Stimulated activated naive CD8-positive, alpha-beta T cell treated with anti-CD3 and anti-CD28 coated beads, Interleukin-15, Interleukin-2, amounts not matched to agents 100 U/mL and 50 U/mL, for 24 hours (primary cell): ENCODE data around the gene MSI2.

Experiments used
- ATAC-seq: fragments of 150-1000 bp; cut with Tn5 transposase; one replicate; pipeline ENCODE4 v1.10.0; 2021
- DNase-seq: peaks from one replicate; pipeline ENCODE4 v3.0.0; 2021

Gene MSI2

DNA sequence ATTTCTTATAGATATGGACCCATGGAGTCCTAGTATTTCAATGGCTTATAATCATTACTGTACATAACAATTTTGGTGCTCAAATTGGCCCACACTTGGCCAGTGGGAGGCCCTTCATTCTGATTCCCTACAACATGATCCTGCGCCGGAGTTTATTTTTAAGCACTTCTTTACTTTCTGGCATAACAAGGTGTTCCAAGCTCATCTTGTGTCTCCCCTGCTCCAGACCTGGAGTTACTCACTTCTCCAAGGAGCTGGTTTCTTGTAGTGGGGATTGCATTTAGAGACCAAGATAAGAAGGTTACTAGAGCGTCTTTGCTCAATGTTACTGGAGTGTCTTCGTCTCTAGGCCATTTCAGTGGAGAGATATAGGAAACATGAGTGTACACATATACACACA lies 87.9 kb downstream of the MSI2 start:
- no peak for ATAC-seq
- no peak for DNase-seq

DNA sequence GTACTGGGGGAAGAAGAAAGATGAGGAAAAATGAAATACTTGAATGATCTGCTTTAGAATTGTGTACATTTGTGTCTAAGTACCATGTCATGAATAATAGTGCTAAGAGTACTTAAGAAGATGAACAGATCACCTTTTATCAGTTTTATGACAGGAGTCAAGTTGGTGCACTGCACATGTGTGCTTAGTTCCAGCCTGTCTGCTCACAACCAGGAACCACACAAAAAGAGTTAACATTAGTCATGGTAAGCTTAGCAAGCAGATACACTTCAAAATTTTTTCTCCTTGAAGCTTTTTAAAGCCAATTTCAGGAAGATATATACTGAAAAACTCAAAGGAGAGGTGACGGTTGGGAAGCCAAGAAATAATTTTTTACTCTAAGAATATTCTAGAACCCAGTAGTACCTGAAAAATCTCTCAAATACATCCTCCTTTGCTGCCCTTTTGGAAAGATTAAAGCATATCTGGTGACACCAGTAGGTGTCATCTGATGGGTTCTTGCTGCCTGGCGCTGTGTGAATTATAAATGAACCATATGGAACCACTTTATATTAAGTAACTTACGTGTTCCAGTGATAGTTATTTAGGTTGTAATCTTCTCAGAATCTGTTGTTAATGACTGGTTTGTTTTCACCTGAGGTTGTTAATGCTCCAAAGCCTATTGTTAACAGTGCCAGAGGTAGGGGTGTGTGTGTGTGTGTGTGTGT lies 93.4 kb downstream of the MSI2 start:
- DNase-seq, result no peak
- no peak for ATAC-seq

DNA sequence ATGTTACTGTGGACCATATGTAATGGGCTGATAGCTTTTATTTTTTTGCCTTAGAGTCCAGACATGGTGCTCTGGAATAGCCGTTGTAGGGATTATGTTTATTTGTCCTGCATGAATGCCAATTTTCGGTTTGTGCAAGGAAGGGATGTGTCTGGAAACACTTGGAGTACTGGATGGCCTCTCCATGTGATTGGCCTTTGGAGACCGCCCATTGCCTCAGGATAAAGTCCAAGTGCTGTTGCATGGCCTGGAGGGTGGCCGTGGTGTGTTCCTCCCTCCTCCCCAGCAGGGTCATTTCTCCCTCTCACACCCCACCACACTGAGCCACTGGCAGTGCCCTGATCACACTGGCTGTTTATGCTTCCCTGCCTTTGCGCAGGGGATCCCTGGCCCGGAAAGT lies 93.9 kb downstream of the MSI2 start:
- ATAC-seq (no peak), DNase-seq (no peak)

DNA sequence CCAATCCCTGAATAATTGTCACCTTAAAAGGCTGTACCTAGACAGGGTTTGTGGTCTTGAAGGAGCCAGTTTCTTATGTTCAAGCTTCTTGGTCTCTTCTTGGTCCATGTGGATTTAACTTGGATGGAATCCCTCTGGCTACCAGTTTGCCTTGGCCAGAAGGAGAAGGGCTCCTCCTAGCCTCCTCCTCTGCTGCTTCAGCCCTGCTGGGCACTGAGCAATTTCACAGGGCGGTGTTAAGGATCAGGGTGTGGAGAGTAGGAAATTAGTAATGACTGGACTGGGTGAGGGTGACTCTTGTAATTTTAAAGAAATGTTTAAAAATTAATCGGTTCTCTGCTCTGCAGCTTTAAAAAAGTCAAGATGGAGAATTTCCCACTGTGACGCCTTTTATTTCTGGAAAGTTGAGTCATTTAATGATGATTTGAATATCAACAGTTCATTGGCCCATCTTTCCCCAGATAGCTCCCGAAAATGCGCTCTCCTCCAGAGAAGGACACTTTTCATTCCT lies 96.4 kb downstream of the MSI2 start:
- DNase-seq (no peak), ATAC-seq (no peak)

DNA sequence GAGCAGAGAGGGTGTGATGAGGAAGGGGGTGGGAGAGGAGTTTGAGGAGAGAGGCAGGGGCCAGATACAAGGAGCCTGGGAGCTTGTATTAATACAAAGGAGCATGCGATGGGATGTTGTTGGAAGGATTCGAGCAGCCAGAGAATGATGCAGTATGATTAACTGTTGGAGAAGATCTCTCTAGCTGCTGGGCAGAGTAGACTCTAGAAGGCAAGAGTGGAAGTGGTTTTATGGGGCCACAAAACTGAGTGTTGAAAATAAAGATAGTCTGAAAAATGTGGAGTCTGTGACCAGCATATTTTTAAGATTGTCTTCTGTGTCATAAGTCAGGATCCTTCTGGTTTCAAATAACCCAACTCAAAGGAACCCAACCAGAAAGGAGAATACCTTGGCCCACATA lies 98.3 kb downstream of the MSI2 start:
- no peak for DNase-seq
- no peak for ATAC-seq

DNA sequence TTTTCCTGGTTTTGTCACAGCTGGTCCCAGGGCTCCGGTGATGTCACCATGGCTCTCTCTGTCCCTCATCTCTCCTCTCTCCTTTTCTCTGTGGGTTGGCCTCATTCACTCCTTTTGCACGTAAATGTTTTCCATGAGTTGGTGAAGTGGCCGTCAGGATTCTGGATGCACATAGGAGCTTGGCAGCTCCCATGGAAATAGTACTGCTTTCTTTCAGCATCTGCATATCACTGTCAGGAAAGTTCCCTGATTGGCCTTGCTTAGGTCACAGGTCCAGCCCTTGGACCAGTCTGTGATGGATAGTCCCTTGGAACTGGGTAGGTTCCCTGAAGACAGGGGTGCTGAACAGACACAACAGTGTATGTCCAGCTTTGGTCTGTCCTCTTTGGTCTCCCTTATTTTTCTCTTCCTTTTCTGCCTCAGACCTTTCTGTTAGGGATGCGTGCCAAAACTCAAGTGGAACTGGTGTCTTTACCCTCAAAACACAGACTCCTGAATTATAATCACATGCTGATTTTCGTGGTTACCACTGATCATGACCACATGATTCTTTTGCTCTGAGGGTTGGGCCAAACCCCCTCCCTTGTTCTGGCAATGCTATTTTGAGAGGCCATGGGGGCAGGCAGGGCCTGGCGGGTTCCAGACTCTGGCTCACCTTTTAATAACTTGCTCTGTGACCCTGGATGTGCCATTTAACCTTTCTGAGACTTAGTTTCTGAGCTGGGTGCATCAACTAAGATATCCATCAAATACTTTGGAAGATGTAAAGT lies 99.0 kb downstream of the MSI2 start:
- ATAC-seq (no peak), DNase-seq (no peak)

DNA sequence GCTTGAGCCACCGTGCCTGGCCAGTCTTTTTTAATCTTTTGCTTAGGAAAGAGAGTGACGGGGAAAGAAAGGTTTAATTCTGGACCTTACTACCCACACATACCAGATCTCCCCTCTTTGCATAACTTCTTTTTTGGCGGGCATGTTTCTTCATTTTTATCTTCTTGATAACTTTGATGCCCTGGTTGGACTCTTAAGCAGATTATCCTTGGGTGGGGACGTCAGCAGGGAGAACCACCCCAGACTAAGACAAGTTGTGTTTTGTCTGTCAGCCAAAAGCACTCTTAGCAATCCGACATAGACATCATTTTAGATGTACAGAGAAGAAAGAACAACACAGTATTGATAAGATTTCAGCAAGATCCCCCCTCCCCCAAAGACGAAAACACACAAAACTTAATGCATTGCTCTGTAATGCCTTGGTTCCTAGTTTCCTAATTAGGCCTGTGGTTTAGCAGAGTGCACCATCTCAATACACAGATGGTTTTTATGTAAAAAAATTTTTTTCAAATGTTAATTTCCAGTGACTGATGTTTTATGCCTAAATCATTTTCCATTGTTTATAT lies 99.9 kb downstream of the MSI2 start:
- ATAC-seq (no peak), DNase-seq (no peak)

DNA sequence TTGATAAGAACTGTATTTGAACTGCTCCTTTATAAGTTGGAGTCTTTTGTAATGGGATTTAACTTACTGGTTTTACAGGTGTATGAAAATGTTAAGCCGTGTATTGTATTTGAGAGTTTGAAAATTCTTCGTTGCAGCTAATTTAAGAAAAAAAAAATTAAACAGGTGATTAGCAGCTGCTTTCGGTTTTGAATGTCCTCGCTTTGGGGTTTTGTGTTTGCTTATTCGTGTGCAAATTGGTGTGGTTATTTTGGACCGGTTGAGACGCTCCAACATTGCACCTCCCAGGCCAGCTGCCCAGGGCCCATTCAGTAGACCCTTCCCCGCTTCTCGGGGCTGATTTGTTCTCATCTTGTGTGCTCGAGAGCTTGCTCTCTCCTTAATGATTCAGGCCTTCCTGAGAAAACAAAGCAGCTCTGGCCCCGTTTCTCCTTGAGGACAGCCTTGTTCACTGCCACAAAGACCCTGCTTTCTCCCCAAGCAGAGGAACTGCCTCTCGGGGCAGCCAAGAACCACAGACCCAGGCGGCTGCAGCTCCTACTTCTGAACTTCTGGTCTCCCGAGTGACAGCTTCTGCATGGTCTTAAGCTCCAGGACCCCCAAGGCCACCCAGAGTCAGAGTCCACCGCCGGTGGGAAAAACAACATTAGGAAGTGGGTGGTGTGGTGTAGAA lies 100.5 kb downstream of the MSI2 start:
- DNase-seq, result no peak
- no peak for ATAC-seq

DNA sequence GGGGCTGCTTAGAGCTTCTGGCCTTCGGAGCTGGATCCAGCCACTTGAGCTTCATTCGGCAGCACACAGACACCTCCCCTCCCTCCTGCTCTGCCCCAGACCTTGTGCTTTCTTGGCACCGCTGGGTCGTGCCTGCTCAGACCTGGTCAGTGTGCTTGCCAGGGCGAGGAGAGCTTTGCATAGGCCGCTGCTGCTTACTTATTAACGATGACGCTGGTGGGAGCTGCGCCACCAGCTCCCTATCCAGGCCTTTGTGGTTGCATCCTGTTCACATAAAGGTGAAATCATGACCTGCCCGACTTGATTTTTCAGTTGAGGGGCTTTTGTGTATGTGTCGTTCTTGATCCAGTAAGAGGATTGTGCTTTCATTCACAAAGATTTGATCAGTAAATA lies 101.1 kb downstream of the MSI2 start:
- DNase-seq (no peak), ATAC-seq (no peak)

DNA sequence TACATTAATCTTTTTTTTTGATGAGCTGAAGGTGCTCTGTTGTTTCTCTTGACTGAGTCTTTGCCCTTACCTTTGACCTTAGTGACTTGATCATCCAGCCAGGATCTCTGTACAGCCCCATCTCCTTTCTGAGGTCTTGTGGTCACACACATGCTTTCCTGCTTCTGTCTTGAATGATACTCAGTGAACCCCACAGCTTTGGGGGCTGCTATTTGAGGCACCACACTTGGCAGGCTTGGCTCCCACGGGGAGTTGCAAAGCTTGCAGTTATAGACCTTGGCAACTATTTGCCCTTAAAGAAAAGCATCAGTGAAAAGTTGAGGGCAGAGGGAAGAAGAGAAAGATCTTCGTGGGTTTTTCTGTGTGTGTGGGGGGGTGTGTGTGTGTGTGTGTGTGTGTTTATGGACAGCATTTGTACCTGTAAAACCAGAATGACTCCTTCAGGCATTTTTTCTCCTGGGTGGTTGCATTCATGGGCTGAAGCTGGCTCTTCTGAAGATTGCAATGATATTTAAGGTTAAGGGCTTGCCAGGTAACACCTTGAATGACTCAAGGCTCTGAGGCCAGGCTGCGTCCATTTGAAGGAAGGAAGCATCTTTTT lies 101.6 kb downstream of the MSI2 start:
- peak; percentile 87 for ATAC-seq

DNA sequence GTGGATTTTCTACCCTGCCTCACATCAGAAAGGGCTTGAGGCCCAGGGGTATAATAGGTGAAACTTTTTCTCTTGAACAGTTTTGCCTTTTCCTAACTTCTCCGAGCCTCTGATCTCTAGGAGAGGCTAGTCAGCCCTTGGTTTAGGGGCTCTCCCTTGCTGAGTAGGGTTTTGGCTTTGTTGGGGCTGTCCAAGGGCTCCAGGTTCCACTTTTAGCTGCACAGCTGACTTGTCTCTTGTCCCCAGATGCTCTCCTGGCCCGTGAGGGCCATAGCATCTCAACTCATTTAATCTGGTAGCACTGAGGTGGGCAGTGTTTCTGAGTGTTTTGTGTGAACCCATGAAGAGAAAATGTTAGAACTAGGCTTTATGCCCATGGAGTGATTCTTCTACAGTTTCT lies 103.9 kb downstream of the MSI2 start:
- DNase-seq (no peak), ATAC-seq (no peak)

More for the DNA sequence above, 101.6 kb downstream of the MSI2 start:
- DNase-seq, result peak; percentile 12

DNA sequence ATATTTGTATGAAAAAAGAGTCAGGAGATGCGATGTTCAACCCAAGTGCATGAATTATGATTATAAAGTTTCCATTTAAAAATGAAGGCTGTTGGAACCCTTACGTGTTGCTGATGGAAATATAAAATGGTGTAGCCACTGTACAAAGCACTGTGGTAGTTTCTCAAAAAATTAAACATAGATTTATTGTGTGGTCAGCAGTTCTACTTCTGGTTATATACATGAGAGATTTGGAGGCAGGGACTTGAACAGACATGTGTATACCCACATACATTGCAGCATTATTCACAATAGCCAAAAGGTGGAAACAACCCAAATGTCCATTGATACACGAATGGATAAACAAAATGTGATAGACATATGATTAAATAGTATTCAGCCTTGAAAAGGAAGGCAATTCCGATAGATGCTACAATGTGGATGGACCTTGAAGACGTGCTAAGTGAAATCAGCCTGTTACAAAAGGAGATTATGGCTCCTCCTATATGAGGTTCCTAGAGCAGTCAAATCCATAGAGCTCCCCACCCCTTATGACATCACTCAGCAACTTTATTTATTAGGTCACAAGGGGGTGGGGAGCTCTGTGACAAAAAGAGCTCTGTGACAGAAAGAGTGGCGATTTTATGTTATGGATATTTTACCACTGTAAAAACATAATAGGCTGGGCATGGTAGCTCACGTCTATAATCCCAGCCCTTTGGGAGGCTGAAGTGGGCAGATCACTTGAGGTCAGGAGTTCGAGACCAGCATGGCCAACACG lies 106.7 kb downstream of the MSI2 start:
- no peak for DNase-seq
- no peak for ATAC-seq

DNA sequence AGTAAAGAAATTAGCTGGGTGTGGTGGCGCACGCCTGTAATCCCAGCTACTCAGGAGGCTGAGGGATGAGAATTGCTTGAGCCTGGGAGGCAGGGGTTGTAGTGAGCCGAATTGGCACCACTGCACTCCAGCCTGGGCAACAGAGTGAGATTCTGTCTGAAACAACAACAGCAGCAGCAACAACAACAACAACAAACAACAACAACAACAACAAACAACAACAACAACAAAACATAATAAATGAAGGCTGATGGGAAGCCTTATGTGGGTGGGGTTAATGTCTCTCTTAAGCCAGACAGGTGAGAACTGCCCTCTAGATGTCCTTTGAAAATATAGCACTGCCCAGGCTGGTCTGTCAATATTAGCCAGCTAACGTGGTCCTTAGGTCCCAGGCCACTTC lies 107.3 kb downstream of the MSI2 start:
- no peak for ATAC-seq
- DNase-seq, result no peak

DNA sequence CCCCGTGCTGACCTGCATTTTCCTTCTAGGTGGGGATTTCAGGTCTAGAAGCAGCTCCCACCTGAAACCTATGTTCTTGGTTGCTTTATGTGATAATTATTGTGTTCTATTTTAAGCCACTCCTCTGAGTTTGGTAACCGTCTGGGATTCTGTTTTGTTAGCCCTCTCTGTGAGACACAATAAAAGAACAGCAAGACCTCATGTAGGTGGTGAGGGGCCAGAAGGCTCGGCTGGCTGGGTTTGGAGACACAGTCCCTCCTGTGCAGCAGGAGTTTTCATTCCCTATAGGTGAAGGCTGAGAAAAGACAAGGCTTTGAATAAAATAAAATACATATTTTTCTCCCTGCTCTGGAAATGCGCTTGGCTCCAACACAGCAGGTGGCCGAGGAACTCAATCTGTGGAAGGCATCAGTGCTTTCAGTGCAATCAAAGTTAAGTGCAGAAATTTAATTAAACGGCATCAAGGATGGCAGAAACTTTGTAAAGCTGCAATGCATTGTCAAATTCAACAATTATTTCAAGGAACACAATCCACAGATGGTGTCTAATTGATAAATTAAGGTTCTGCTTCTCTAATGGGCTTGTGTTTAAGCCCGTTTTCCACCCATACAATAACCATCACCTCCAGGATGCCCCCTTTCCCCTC lies 107.8 kb downstream of the MSI2 start:
- ATAC-seq (no peak), DNase-seq (no peak)

DNA sequence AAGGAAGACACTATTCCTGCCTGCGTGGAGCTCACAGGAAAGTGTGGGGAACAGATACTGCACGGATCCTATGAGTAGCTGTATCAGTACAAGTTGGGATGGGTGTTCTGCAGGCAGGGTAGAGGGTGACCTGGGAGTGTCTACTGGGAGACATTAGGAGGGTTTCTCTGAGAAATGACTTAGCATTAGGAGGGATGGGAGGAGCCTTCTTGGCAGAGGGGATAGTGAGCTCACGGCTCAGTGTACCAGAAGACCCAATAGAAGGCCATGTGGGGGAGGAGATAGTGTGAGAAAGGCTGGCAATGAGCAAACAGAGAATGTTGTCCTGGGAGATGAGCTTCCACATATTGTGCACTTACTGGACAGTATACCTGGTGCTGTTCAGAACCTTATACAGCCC lies 109.1 kb downstream of the MSI2 start:
- DNase-seq, result no peak
- no peak for ATAC-seq

DNA sequence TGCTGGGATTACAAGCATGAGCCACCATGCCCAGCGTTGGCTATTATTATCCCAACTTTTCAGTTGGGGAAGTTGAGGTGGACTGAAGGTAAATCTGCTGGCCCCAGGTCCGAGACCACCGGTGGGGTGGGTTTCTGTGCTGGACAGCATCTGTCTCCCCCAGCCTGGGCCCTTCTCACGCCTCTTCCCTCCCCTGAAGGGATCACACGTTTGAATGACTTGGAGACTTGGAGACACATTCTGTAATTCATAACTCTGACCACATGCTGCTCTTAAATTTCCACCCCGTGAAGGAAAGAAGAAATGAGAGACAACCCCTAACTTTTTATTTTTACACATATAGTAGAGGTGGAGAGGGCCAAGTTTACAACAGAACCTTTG lies 109.8 kb downstream of the MSI2 start:
- DNase-seq (no peak), ATAC-seq (no peak)

DNA sequence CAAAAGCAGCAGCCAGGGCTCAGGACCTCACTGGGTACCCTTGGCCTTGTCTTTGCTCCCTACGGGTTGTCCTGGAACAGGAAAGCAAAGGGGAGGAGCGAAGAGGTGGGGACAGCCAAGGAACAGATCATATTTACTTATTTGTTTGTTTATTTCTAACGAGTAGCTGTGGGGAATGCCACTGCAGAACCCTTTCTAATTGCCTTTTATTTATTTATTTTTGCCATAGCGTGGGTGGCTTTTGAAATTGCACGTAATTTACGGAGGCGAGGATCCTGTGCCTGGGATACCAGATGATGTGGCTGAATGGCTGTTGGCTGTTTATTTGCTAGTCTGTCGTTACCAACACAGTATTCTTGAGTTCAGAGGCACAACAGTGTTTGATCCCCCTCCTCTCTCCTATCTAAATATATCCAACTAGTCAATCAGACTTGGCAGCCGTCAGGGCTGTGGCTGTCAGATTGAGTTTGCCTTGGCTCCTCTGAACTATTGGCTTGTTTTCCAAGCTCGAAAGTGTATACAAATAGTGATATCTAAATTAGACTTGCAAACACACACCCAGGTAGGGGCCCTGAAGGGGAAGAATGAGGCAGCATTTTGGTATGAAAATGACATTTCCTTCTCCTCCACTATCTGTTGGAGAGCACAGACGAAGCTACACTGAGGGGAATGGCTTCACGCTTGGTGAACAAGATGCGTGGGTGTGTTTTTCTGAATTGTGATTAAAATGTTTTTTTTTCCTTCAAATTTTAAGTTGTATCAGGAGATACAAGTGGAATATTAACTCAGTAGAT lies 110.4 kb downstream of the MSI2 start:
- DNase-seq, result no peak
- ATAC-seq, result no peak

DNA sequence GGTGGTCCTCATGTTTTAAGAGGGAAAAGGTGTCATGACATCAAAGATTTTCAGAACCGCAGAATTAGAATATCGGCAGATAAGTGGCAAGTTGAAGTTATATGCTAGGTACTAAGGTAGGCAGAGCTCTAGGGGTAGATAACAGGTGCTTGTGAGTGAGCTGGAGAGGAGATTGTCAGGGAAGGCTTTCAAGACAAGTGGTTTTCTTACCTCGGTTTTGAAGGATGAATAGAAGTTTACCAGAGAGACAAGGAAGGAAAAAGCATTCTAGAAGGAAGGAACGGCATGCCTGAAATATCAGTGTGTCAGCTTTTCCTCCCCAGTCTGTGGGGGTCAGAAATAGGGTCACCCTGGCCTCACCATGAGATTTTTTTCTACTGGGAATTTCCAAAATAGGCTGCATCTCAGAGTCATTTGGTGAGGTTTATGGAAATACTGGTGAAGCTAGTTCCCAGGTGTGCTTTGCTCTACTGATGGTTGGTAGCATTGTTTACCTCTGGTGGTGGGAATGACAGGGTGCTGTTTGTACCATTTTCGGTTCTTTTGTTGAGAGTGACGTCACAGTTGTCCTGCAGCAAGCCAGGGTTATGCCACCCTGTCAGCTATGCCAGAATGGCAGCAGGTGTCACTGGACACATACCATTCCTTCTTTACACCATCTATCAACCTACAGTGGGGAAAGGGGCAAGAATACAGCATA lies 112.5 kb downstream of the MSI2 start:
- ATAC-seq (no peak), DNase-seq (no peak)

DNA sequence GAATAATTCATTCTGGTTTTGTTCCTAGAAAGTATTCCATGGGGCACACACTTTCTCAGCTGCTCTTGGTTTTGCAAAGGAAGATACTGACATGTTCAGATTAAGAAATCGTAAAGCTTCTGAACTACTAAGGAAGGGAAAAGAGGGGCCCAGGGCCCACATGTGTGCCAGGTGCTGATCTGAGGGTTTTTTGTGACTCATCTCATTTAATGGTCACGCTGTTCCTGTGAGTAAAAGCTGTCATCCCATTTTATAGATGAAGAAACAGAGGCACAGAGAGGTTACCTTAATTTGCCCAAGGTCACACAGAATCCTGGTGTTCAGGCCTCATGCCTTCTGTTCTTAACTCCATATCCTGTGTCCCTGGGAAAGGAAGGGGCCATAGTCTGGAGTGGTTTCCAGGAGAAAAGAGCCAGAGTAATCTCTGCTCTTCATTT lies 113.2 kb downstream of the MSI2 start:
- DNase-seq (no peak), ATAC-seq (peak; percentile 61)
